GM13976 (cell line): ENCODE results near the gene SLC3A2.

Source experiments
- DNase-seq: peaks from one replicate; pipeline ENCODE4 v3.0.0; 2012; ENCODE audit warnings: low spot score
- in situ Hi-C: fragments of 300-500 bp; cut with MboI; formaldehyde crosslinking; loops from one replicate; pipeline ENCODE4 v1.12.0; 2022; ENCODE audit warnings: low sequenced_read_pairs, mixed read lengths, inconsistent platforms; ENCODE audit not compliant: unreplicated experiment
- TF ChIP-seq, protein P1 (sequence below): IDR thresholded peaks from 2 replicates; pipeline ENCODE4 v1.5.1; 2012; ENCODE audit warnings: borderline replicate concordance, mild to moderate bottlenecking; ENCODE audit not compliant: insufficient read depth; ENCODE audit errors: extremely low read depth, missing control alignments, control extremely low read depth

Gene SLC3A2

DNA sequence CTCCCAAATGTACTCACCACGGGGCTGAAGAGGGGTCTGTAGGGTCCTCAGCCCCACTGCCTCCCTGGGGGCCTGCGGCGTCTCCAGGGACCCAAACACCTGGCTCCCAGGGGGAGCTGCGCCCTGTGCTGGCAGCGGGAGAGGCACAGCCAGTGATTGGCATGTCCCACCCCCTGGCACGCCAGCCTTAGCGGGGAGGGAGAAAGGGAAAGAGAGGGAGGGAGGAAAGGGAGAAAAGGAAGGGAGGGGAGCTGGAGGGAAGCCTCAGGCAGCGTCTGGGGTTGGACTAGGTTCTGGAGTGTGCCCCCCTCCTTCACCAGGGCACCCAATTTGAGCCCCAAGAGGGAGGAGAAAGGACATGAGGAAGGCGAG is 40.5 kb downstream of the SLC3A2 start, which contains the start of gene CHRM1:
Gene CHRM1 (minus strand): TSS at position 163 of the 372 bp plus-strand sequence. CDS start 10,263 bp downstream, outside the sequence.
- no peak for DNase-seq
- TF ChIP-seq, protein P1, sequence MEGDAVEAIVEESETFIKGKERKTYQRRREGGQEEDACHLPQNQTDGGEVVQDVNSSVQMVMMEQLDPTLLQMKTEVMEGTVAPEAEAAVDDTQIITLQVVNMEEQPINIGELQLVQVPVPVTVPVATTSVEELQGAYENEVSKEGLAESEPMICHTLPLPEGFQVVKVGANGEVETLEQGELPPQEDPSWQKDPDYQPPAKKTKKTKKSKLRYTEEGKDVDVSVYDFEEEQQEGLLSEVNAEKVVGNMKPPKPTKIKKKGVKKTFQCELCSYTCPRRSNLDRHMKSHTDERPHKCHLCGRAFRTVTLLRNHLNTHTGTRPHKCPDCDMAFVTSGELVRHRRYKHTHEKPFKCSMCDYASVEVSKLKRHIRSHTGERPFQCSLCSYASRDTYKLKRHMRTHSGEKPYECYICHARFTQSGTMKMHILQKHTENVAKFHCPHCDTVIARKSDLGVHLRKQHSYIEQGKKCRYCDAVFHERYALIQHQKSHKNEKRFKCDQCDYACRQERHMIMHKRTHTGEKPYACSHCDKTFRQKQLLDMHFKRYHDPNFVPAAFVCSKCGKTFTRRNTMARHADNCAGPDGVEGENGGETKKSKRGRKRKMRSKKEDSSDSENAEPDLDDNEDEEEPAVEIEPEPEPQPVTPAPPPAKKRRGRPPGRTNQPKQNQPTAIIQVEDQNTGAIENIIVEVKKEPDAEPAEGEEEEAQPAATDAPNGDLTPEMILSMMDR, result no peak
- in situ Hi-C loops, result loop anchor here (25.0 kb wide), 1 partner anchor 291 kb away; no protein-coding TSS in a partner anchor

DNA sequence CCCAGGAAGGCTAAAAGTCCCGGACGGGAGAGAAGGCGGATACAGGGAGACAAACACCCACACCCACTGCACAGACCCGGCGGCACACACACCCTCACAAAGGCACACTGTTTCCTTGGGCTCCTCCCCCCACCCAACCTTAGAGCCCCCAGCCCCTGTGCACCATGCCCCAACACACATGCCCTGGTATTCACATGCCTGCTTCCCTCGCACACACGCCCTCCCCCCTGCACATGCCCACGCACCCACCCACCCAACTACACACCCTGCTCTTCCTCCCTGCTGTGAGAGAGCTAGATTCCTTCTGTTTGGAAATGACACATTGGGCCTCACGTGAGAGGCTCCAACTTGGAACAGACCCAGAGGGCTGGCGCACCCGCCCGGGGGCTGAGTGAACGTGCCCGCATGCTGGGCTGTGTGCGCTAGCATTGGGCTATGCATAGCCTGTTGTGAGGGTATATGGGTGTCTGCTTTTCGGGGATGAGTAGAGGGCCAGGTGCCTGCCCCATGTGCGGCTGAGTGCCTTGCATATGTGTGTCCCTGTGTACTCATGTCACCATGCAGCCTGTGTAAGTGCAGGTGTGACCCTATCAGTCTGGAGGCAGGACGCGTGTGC is 41.0 kb downstream of the SLC3A2 start:
- in situ Hi-C loops, result loop anchor here (25.0 kb wide), 1 partner anchor 291 kb away; no protein-coding TSS in a partner anchor
- TF ChIP-seq, protein P1, result no peak
- no peak for DNase-seq

- DNase-seq, result no peak
- TF ChIP-seq, protein P1, result no peak
- in situ Hi-C loops, result loop anchor here (25.0 kb wide), 1 partner anchor 290 kb away; no protein-coding TSS in a partner anchor
Measured at GRCh38 chr11:62922189-62922589, 41.5 kb downstream of the SLC3A2 start.

- DNase-seq, result peak; percentile 80
- in situ Hi-C loops, result loop anchor here (25.0 kb wide), 1 partner anchor 289 kb away; no protein-coding TSS in a partner anchor
- TF ChIP-seq, protein P1, result peak; percentile 35
Measured at GRCh38 chr11:62922653-62923431, 42.1 kb downstream of the SLC3A2 start.

DNA sequence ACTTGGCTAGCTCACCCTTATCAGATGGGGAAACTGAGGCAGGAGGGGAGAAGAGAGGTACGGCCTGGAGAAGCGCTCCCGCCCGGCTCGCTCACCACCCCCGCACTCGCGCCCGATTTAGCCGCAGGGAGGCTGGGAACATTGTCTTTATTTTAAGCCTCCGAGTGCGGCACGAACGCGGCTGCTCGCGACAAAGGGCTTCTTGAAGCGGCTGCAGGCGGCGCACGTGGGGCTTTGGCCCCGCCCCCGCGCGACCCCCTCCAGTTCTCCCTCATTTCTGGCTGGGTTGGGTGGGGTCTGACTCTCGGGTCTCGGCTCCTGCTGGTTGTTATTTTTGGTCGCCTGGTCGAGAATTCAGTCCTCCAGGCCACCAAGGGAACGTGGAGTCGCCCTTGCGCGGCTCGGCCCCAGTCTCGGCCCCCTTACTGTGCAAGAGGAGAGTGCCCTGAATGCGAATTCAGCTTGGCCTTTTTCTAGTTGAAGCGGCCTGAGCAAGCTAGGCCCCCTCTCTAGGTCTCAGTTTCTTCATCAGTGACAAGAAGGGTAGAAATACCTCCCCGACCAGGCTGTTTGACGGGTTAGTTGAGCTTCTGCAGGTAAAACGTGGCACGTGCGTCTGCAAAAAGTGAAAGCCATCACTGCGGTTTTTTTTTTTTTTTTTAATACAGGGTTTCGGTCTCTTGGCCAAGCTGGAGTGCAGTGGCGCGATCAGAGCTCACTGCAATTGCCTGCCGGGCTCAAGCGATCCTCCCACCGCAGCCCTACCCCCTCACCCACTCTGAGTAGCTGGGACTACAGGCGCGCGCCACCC is 43.1 kb downstream of the SLC3A2 start:
- in situ Hi-C loops, result loop anchor here (25.0 kb wide), 1 partner anchor 288 kb away; no protein-coding TSS in a partner anchor
- TF ChIP-seq, protein P1, result no peak
- DNase-seq, result no peak

GRCh38 chr11:62925308-62925707 is 44.6 kb downstream of the SLC3A2 start:
- no peak for DNase-seq
- in situ Hi-C loops, result no loop called here
- TF ChIP-seq, protein P1, result no peak
